Measurements from ENCODE around the gene MAP3K7CL. TPM values are rescaled to one million over a fixed set of nuclear protein-coding genes. Genes with fewer than 3 reads are reported as not detected.

The MAP3K7CL gene, protein sequence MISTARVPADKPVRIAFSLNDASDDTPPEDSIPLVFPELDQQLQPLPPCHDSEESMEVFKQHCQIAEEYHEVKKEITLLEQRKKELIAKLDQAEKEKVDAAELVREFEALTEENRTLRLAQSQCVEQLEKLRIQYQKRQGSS
- 1 to 10 TPM; 2.1 to 4.0 TPM for polyA plus RNA-seq

DNA sequence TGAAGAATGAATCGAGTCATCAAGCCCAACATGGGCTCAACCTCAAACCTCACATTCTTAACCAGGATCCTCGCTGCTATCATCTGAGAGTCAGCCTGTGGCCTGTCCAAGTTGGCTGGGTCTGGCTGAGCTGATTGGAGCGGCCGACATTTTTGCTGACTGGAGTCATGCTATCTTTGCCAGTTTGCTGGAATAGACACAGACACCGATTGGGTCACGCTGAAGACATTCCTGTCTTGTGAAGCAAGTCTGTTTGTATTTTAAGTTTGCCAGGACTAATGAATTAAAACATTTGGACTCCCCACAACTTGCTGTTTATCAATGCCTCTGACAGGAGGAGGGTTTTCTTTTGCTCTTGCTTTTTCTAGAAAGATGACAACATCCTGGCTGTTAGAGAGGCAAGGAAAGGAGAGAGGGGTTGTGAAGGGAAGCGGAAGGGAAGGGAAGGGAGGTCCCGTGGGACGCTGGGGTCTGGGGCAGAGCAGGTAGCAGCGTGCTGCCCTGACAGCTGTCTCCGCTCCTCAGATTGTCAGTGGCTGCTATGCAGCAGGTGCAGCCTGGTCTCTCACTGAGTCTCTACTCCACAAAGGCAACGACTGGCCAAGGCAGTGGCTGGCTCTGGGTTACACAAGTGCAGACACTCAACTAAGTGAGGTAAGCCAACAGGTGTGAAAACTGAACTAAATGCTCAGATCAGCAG, at the start of gene MAP3K7CL:
Gene MAP3K7CL, plus strand, starts transcription at position 375 of the 700 bp plus-strand sequence. CDS start 2,701 bp downstream, outside the sequence.
- Histone ChIP-seq H3K27me3 (ENCODE audit: control insufficient read depth in 1 of 2, insufficient read depth in 2 of 2, low read length in 2 of 2) (no peaks in the 10 kb centered on the region), H3K4me3 (ENCODE audit: low read depth in 1 of 2, low read length in 2 of 2) (no peak within 1 kb of the TSS), H3K27ac (ENCODE audit: low read depth in 2 of 2, low read length in 1 of 2) (peak within 1 kb of the TSS in 1 of 2 donors; percentile 12), H3K4me1 (ENCODE audit: control insufficient read depth in 2 of 2, insufficient read depth in 2 of 2, low read length in 1 of 2) (no peaks in the 10 kb centered on the region), H3K9me3 (ENCODE audit: control insufficient read depth in 2 of 2, insufficient read depth in 1 of 2, low read depth in 1 of 2, low read length in 1 of 2) (no peaks in the 10 kb centered on the region), H3K36me3 (ENCODE audit: control insufficient read depth in 2 of 2, insufficient read depth in 2 of 2, low read length in 1 of 2) (no peaks in the 10 kb centered on the region)
- WGBS, 2 donors: 69 to 70% methylated on average over 12 of the region's 12 CpGs

DNA sequence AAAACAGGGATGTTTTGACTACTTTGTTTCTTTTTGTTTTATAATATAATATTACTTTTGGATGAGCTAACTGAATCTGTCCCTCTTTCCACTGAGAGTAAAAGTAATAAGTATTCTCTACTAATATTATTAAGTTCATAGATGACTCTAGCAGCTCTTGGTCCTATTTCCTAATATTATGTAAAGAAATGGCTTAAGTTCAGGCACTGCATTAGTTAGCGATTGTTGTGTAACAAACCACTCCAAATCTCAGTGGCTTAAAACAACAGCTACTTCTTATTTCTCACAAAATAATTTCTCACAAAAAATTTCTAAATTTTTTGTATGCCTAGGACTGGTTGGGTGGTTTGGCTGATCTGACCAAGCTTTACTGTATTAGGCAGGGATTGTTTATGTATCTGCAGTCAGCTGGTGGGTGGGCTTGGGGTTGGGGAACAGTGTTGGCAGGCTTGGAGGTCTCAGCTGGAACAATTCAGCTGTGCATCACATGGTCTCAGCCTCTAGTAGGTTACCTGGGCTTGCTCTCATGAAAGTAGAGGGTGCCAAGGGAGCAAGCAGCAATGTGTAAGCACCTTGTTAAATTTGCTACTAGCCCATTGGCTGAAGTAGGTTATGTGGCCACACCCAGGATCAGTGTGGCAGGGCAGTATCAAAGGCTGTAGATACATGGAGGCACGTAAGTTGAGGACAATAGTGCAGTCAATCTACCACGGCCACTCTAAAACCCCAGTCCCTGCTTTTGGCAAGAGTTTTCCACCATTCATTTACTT, 48.2 kb upstream of the MAP3K7CL start:
- no peaks in the 10 kb centered on the region for H3K27me3 ChIP-seq (ENCODE audit: control insufficient read depth in 1 of 2, insufficient read depth in 2 of 2, low read length in 2 of 2)
- H3K27ac ChIP-seq (ENCODE audit: low read depth in 2 of 2, low read length in 1 of 2): peak overlapping the region in 1 of 2 donors; percentile 31
- H3K4me3 ChIP-seq (ENCODE audit: low read depth in 1 of 2, low read length in 2 of 2): no peak overlapping the region
- no peaks in the 10 kb centered on the region for H3K9me3 ChIP-seq (ENCODE audit: control insufficient read depth in 2 of 2, insufficient read depth in 1 of 2, low read depth in 1 of 2, low read length in 1 of 2)
- H3K36me3 ChIP-seq (ENCODE audit: control insufficient read depth in 2 of 2, insufficient read depth in 2 of 2, low read length in 1 of 2): no peaks in the 10 kb centered on the region
- WGBS, 2 donors: 86% methylated on average over 3 of the region's 3 CpGs
- peaks cover 2 to 5% of the 10 kb centered on the region in 2 donors for H3K4me1 ChIP-seq (ENCODE audit: control insufficient read depth in 2 of 2, insufficient read depth in 2 of 2, low read length in 1 of 2)

DNA sequence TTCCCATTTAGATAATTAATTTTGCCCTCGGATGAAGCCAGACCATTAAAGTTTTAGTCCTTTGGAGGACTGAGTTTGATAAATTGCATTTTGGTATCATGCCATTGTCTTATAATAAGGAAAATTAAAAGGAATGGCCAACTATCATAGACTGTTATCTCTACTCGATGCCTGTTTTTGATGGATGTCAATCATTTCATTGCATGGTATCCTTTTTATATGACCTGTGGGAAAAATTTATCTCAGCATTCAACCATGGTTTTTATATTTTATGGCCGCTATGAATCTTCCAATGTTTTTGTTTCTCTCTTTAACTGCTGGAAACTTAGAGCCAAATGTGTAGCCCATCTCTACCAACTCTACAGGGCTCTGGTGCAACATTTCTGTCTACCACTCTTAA, 47.1 kb upstream of the MAP3K7CL start:
- H3K9me3 ChIP-seq (ENCODE audit: control insufficient read depth in 2 of 2, insufficient read depth in 1 of 2, low read depth in 1 of 2, low read length in 1 of 2): no peaks in the 10 kb centered on the region
- no peak overlapping the region for H3K27ac ChIP-seq (ENCODE audit: low read depth in 2 of 2, low read length in 1 of 2)
- no peak overlapping the region for H3K4me3 ChIP-seq (ENCODE audit: low read depth in 1 of 2, low read length in 2 of 2)
- H3K4me1 ChIP-seq (ENCODE audit: control insufficient read depth in 2 of 2, insufficient read depth in 2 of 2, low read length in 1 of 2): peaks cover 2 to 5% of the 10 kb centered on the region in 2 donors
- H3K27me3 ChIP-seq (ENCODE audit: control insufficient read depth in 1 of 2, insufficient read depth in 2 of 2, low read length in 2 of 2): no peaks in the 10 kb centered on the region
- H3K36me3 ChIP-seq (ENCODE audit: control insufficient read depth in 2 of 2, insufficient read depth in 2 of 2, low read length in 1 of 2): no peaks in the 10 kb centered on the region
- 91 to 96% methylated on average over 3 of the region's 3 CpGs for WGBS, 2 donors

DNA sequence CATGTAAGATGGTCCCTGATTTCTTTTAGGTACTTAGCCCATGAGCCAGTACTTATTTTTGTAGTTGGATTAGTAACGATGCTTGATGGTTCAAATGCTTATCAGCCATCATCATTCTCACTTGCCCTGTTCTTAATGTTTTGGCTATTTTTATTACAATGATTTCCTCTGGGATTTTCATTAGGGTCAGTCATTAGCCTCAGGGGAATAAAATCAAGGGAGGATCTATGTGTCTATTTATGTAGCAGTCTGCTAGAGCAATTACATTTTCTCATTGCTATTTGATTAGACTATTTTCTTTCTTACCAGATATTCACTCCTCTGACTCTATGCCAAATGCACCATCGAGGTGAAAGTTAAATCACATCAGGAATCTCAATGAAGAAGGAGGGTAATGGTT, 46.1 kb upstream of the MAP3K7CL start:
- WGBS, 2 donors: 68% methylated on average over 2 of the region's 2 CpGs
- H3K27me3 ChIP-seq (ENCODE audit: control insufficient read depth in 1 of 2, insufficient read depth in 2 of 2, low read length in 2 of 2): no peaks in the 10 kb centered on the region
- H3K9me3 ChIP-seq (ENCODE audit: control insufficient read depth in 2 of 2, insufficient read depth in 1 of 2, low read depth in 1 of 2, low read length in 1 of 2): no peaks in the 10 kb centered on the region
- peaks cover under 1 to 2% of the 10 kb centered on the region in 2 donors for H3K4me1 ChIP-seq (ENCODE audit: control insufficient read depth in 2 of 2, insufficient read depth in 2 of 2, low read length in 1 of 2)
- no peak overlapping the region for H3K4me3 ChIP-seq (ENCODE audit: low read depth in 1 of 2, low read length in 2 of 2)
- no peak overlapping the region for H3K27ac ChIP-seq (ENCODE audit: low read depth in 2 of 2, low read length in 1 of 2)
- no peaks in the 10 kb centered on the region for H3K36me3 ChIP-seq (ENCODE audit: control insufficient read depth in 2 of 2, insufficient read depth in 2 of 2, low read length in 1 of 2)

DNA sequence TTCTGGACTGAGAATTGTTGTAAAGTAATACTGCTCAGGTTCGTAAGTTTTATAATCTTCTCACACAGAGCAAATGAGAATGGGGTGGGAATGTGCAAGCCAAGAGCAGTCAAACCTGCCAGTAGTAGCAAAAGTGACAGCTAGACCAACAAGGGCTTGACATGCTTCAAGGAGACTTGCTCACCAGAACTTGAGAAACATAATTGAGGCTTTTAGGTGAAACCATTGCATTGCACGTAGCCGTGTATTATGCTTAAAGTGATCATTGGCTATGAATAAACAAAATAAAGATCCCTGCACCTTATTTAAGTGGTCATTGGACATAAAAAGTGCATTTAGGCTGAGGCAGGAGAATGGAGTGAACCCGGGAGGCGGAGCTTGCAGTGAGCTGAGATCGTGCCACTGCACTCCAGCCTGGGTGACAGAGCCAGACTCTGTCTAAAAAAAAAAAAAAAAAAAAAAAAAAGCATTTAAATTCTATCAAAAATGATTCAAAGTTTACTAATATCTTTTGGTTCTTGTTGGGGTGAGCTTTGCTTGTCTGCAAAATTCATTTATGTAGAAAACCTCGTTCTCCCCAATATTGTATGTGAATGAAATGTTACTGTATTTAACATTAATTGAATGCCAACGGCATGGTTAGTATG, 45.2 kb upstream of the MAP3K7CL start:
- no peaks in the 10 kb centered on the region for H3K27me3 ChIP-seq (ENCODE audit: control insufficient read depth in 1 of 2, insufficient read depth in 2 of 2, low read length in 2 of 2)
- H3K27ac ChIP-seq (ENCODE audit: low read depth in 2 of 2, low read length in 1 of 2): no peak overlapping the region
- H3K4me1 ChIP-seq (ENCODE audit: control insufficient read depth in 2 of 2, insufficient read depth in 2 of 2, low read length in 1 of 2): peaks cover 0 to 2% of the 10 kb centered on the region in 2 donors
- H3K9me3 ChIP-seq (ENCODE audit: control insufficient read depth in 2 of 2, insufficient read depth in 1 of 2, low read depth in 1 of 2, low read length in 1 of 2): no peaks in the 10 kb centered on the region
- WGBS, 2 donors: 88 to 89% methylated on average over 8 of the region's 8 CpGs
- no peak overlapping the region for H3K4me3 ChIP-seq (ENCODE audit: low read depth in 1 of 2, low read length in 2 of 2)
- no peaks in the 10 kb centered on the region for H3K36me3 ChIP-seq (ENCODE audit: control insufficient read depth in 2 of 2, insufficient read depth in 2 of 2, low read length in 1 of 2)

DNA sequence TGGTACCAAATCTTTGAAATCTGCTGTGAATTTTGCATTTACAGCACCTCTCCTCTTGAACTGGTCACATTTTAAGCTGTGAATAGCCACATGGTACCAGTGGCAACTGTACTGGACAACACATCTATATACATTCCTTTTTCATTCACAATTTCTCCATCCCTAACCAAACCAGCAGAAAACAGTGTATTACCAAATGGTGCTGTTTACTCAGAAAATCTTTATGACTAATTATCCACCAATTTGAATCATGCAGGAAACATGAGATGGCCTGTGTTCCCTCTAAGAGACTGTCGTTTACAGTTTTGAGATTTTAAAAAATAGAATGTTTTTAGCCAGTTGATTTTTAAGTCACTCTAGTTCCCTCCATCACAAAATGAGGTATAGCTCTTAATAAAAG, 39.4 kb upstream of the MAP3K7CL start:
- no peak overlapping the region for H3K27ac ChIP-seq (ENCODE audit: low read depth in 2 of 2, low read length in 1 of 2)
- no peaks in the 10 kb centered on the region for H3K27me3 ChIP-seq (ENCODE audit: control insufficient read depth in 1 of 2, insufficient read depth in 2 of 2, low read length in 2 of 2)
- H3K4me3 ChIP-seq (ENCODE audit: low read depth in 1 of 2, low read length in 2 of 2): no peak overlapping the region
- H3K4me1 ChIP-seq (ENCODE audit: control insufficient read depth in 2 of 2, insufficient read depth in 2 of 2, low read length in 1 of 2): no peaks in the 10 kb centered on the region
- peaks cover 0 to 2% of the 10 kb centered on the region in 2 donors for H3K36me3 ChIP-seq (ENCODE audit: control insufficient read depth in 2 of 2, insufficient read depth in 2 of 2, low read length in 1 of 2)
- WGBS, 2 donors: 34 to 54% methylated on average over 1 of the region's 1 CpG
- H3K9me3 ChIP-seq (ENCODE audit: control insufficient read depth in 2 of 2, insufficient read depth in 1 of 2, low read depth in 1 of 2, low read length in 1 of 2): no peaks in the 10 kb centered on the region

DNA sequence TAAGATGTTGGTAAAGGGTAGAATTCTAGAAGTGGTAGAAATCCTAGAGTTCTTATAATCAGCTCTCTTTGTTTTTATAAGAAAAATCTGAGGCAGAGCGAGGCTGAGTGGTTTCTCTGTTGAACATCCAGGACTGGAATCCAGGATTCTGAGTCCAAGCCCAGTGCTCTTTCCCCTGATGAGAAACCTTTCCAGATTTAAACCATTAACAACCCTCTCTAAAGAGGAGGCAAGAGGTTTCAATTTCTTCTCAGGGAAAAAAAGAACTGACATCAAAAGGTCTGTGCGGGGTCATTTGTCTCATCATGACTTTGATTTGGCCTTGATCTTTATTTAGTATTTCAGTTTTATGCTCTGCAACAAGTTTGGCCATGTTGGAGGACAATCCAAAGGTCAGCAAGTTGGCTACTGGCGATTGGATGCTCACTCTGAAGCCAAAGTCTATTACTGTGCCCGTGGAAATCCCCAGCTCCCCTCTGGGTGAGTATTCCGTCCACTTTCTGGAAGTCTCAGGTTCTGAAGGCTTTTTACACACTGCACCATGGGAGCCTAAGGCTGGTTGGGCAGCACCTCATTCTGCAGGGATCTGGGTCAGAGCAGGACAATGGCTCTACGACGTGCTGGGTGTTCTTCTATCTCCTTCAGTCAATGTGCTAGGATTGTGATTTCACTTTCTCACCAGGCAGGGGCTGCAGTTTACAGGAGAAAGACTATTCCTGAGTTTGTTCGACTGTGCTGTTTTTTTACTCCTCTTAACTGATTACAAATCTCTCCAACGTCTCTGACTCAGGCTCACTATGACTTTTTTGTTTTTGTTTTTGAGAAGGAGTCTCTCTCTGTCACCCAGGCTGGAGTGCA, 38.1 kb upstream of the MAP3K7CL start:
- H3K27ac ChIP-seq (ENCODE audit: low read depth in 2 of 2, low read length in 1 of 2): no peak overlapping the region
- WGBS, 2 donors: 55 to 62% methylated on average over 9 of the region's 9 CpGs
- H3K36me3 ChIP-seq (ENCODE audit: control insufficient read depth in 2 of 2, insufficient read depth in 2 of 2, low read length in 1 of 2): peaks cover 0 to 2% of the 10 kb centered on the region in 2 donors
- H3K4me1 ChIP-seq (ENCODE audit: control insufficient read depth in 2 of 2, insufficient read depth in 2 of 2, low read length in 1 of 2): no peaks in the 10 kb centered on the region
- H3K27me3 ChIP-seq (ENCODE audit: control insufficient read depth in 1 of 2, insufficient read depth in 2 of 2, low read length in 2 of 2): no peaks in the 10 kb centered on the region
- no peaks in the 10 kb centered on the region for H3K9me3 ChIP-seq (ENCODE audit: control insufficient read depth in 2 of 2, insufficient read depth in 1 of 2, low read depth in 1 of 2, low read length in 1 of 2)
- H3K4me3 ChIP-seq (ENCODE audit: low read depth in 1 of 2, low read length in 2 of 2): no peak overlapping the region

DNA sequence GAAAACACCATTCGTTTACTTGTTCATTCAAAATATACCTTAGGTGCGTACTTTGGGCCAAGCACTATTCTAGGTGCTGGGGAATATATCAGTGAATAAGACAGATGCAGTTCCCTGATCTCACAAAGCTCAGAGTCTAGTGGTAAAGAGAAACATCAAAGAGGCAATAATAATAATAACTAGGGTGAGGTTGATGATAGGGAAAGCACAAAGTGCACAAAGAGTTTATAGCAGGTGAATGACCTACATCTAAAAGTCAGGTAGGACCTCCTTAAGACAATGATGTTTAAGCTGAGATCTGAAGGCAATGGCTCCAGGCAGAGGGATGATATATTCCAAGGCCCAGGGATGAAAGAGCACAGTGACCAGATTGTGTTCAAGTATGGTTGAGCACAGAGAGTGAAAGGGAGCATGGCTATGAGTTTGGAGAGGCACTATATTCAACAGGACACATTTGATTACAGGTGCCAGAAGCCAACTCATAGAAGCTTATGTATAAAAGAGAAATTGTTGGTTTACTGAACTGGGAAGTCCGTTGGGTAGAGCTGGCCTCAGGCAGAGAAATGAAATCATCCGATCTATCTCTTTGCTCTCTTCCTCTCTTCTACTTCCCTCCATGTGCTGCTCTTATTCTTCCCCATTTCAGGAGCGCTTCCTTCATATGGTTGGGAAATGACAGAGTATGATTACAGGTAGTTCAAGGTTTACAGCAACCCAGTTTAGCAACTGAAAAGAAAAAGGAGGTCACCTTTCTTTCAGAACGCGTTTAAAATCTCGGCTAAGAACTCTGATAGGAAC, 34.0 kb upstream of the MAP3K7CL start:
- Histone ChIP-seq H3K4me1 (ENCODE audit: control insufficient read depth in 2 of 2, insufficient read depth in 2 of 2, low read length in 1 of 2) (no peaks in the 10 kb centered on the region), H3K27ac (ENCODE audit: low read depth in 2 of 2, low read length in 1 of 2) (no peak overlapping the region), H3K36me3 (ENCODE audit: control insufficient read depth in 2 of 2, insufficient read depth in 2 of 2, low read length in 1 of 2) (peaks cover 0 to 2% of the 10 kb centered on the region in 2 donors), H3K27me3 (ENCODE audit: control insufficient read depth in 1 of 2, insufficient read depth in 2 of 2, low read length in 2 of 2) (no peaks in the 10 kb centered on the region), H3K9me3 (ENCODE audit: control insufficient read depth in 2 of 2, insufficient read depth in 1 of 2, low read depth in 1 of 2, low read length in 1 of 2) (no peaks in the 10 kb centered on the region), H3K4me3 (ENCODE audit: low read depth in 1 of 2, low read length in 2 of 2) (no peak overlapping the region)
- 84 to 85% methylated on average over 8 of the region's 8 CpGs for WGBS, 2 donors
